SK-N-SH treated with all-trans-retinoic acid at 6 μM for 48 hours (cell line): ENCODE data around the gene TSNAXIP1.

Experiments
- ARNTL ChIP-seq: fragments of 450-650 bp; formaldehyde crosslinking; IDR thresholded peaks from 2 replicates; pipeline ENCODE4 v1.5.0; 2020; ENCODE audit warnings: low read depth, mild to moderate bottlenecking, moderate library complexity, borderline replicate concordance
- BACH2 ChIP-seq: fragments of 250-450 bp; sonication (Bioruptor Pico); IDR thresholded peaks from 2 replicates; pipeline ENCODE4 v1.9.0; 2021; ENCODE audit warnings: mild to moderate bottlenecking, borderline replicate concordance
- CREB5 ChIP-seq: fragments of 250-450 bp; sonication (Bioruptor Pico); IDR thresholded peaks from 2 replicates; pipeline ENCODE4 v1.5.1; 2020; ENCODE audit warnings: low read depth, mild to moderate bottlenecking, moderate library complexity
- RARB ChIP-seq: fragments of 250-450 bp; sonication (Bioruptor Pico); IDR thresholded peaks from 2 replicates; pipeline ENCODE4 v1.8.0; 2021; ENCODE audit warnings: mild to moderate bottlenecking, moderate library complexity
- ZNF565 ChIP-seq: fragments of 450-650 bp; formaldehyde crosslinking; conservative IDR thresholded peaks from 2 replicates; pipeline ENCODE4 v1.5.0; 2020; ENCODE audit warnings: low read depth, mild to moderate bottlenecking, moderate library complexity

DNA sequence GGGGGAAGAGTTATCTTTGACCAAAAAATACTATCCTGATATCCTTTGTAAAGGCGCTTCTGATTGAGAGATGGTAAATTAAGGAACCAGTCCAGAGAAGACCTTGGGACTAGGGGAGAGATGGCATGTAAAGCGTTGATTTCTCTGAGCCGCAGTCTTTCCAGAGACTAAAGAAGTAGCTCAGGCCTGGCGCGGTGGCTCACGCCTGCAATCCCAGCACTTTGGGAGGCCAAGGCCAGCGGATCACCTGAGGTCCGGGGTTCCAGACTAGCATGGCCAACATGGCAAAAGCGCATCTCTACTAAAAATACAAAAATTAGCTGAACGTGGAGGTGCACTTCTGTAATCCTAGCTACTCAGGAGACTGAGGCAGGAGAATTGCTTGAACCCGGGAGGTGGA lies 41.4 kb downstream of the TSNAXIP1 start:
- TF ChIP-seq ARNTL (CRISPR knock-in tag) (no peak), ZNF565 (no peak), CREB5 (CRISPR knock-in tag) (no peak), RARB (no peak), BACH2 (CRISPR knock-in tag) (no peak)
